ENCODE measurements around the gene GTF2H1.

GTF2H1 gene

GRCh38 chr11:18395735-18396504, 73.6 kb downstream of the GTF2H1 start (continued):
- TF ChIP-seq GFI1B (tag by site-specific recombination; IDR thresholded peaks at IDR 0.05) (no peak), GLI2 (tag by site-specific recombination; IDR thresholded peaks at IDR 0.05; ENCODE audit: borderline replicate concordance, low read depth) (no peak), ZNF19 (tag by site-specific recombination; IDR thresholded peaks at IDR 0.05; ENCODE audit: low read depth) (no peak), MYNN (tag by site-specific recombination; IDR thresholded peaks at IDR 0.05; ENCODE audit: borderline replicate concordance) (no peak), ZNF366 (tag by site-specific recombination; conservative IDR thresholded peaks at IDR 0.05) (peak; percentile 85), ZBTB11 (tag by site-specific recombination; conservative IDR thresholded peaks at IDR 0.05; ENCODE audit: low read depth) (no peak), KLF9 (tag by site-specific recombination; IDR thresholded peaks at IDR 0.05; ENCODE audit: low read depth) (peak; percentile 63; the same call in 1 of the 2 replicates), ZBTB17 (tag by site-specific recombination; IDR thresholded peaks at IDR 0.05) (peak; percentile 88), ZNF473 (tag by site-specific recombination; IDR thresholded peaks at IDR 0.05) (no peak), PRDM2 (tag by site-specific recombination; IDR thresholded peaks at IDR 0.05; ENCODE audit: borderline replicate concordance) (no peak), GLIS1 (tag by site-specific recombination; IDR thresholded peaks at IDR 0.05) (peak; percentile 62), ZNF518A (tag by site-specific recombination; conservative IDR thresholded peaks at IDR 0.05; ENCODE audit: low read depth) (no peak), ZNF658 (tag by site-specific recombination; IDR thresholded peaks at IDR 0.05) (no peak)
- TF ChIP-seq, protein P1, sequence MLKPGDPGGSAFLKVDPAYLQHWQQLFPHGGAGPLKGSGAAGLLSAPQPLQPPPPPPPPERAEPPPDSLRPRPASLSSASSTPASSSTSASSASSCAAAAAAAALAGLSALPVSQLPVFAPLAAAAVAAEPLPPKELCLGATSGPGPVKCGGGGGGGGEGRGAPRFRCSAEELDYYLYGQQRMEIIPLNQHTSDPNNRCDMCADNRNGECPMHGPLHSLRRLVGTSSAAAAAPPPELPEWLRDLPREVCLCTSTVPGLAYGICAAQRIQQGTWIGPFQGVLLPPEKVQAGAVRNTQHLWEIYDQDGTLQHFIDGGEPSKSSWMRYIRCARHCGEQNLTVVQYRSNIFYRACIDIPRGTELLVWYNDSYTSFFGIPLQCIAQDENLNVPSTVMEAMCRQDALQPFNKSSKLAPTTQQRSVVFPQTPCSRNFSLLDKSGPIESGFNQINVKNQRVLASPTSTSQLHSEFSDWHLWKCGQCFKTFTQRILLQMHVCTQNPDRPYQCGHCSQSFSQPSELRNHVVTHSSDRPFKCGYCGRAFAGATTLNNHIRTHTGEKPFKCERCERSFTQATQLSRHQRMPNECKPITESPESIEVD (tag by site-specific recombination; IDR thresholded peaks at IDR 0.05) = 0 out of 2 replicates have a peak, but pooled peaks have one; percentile 25
- TF ChIP-seq, protein P2, sequence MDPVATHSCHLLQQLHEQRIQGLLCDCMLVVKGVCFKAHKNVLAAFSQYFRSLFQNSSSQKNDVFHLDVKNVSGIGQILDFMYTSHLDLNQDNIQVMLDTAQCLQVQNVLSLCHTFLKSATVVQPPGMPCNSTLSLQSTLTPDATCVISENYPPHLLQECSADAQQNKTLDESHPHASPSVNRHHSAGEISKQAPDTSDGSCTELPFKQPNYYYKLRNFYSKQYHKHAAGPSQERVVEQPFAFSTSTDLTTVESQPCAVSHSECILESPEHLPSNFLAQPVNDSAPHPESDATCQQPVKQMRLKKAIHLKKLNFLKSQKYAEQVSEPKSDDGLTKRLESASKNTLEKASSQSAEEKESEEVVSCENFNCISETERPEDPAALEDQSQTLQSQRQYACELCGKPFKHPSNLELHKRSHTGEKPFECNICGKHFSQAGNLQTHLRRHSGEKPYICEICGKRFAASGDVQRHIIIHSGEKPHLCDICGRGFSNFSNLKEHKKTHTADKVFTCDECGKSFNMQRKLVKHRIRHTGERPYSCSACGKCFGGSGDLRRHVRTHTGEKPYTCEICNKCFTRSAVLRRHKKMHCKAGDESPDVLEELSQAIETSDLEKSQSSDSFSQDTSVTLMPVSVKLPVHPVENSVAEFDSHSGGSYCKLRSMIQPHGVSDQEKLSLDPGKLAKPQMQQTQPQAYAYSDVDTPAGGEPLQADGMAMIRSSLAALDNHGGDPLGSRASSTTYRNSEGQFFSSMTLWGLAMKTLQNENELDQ (tag by site-specific recombination; IDR thresholded peaks at IDR 0.05; ENCODE audit: low read depth) = no peak
- TF ChIP-seq, protein P3, sequence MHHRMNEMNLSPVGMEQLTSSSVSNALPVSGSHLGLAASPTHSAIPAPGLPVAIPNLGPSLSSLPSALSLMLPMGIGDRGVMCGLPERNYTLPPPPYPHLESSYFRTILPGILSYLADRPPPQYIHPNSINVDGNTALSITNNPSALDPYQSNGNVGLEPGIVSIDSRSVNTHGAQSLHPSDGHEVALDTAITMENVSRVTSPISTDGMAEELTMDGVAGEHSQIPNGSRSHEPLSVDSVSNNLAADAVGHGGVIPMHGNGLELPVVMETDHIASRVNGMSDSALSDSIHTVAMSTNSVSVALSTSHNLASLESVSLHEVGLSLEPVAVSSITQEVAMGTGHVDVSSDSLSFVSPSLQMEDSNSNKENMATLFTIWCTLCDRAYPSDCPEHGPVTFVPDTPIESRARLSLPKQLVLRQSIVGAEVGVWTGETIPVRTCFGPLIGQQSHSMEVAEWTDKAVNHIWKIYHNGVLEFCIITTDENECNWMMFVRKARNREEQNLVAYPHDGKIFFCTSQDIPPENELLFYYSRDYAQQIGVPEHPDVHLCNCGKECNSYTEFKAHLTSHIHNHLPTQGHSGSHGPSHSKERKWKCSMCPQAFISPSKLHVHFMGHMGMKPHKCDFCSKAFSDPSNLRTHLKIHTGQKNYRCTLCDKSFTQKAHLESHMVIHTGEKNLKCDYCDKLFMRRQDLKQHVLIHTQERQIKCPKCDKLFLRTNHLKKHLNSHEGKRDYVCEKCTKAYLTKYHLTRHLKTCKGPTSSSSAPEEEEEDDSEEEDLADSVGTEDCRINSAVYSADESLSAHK (tag by site-specific recombination; IDR thresholded peaks at IDR 0.05) = 0 out of 2 replicates have a peak, but pooled peaks have one; percentile 53

All from HEK293 (cell line).